Esophagus muscularis mucosa (tissue), 4 donors: ENCODE measurements around the gene CCNK. TPM values are rescaled to one million over a fixed set of nuclear protein-coding genes. Genes with fewer than 3 reads are reported as not detected.

Source experiments
- DNase-seq: peaks from one replicate; pipeline ENCODE4 v3.0.0-alpha.2; 2017; ENCODE audit errors: extremely low spot score
- H3K27ac ChIP-seq, 4 donors: fragments of 200-600 bp; sonication (generic); replicated peaks in 1 of 4; 1 replicate in 3 of 4; 2 replicates in 1 of 4; pipeline ENCODE4 v1.5.1; 2016 to 2019; ENCODE audit warnings: mild to moderate bottlenecking in 1 of 4
- H3K27me3 ChIP-seq, 4 donors: fragments of 200-600 bp; sonication (generic); one replicate each; pipeline versions ENCODE4 v1.5.1 to v1.6.0; 2016 to 2019
- H3K36me3 ChIP-seq, 4 donors: fragments of 200-600 bp; sonication (generic); one replicate each; pipeline ENCODE4 v1.5.1; 2016 to 2019
- H3K4me1 ChIP-seq, 4 donors: fragments of 200-600 bp; sonication (generic); one replicate each; pipeline ENCODE4 v1.5.1; 2016 to 2019
- H3K4me3 ChIP-seq, 4 donors: fragments of 200-600 bp; sonication (generic); 1 replicate in 2 of 4; 2 replicates in 2 of 4; pipeline ENCODE4 v1.5.1; 2016 to 2019; ENCODE audit warnings: mild to moderate bottlenecking in 4 of 4, moderate library complexity in 1 of 4
- H3K9me3 ChIP-seq, 4 donors: fragments of 200-600 bp; sonication (generic); 1 replicate in 3 of 4; 2 replicates in 1 of 4; pipeline ENCODE4 v1.5.1; 2016 to 2019
- CTCF ChIP-seq, 3 experiments: fragments of 200-600 bp in 2 of 3; fragments of 450-650 bp in 1 of 3; sonication (generic) in 2 of 3; IDR thresholded peaks; one replicate each; pipeline ENCODE4 v1.5.1; 2017 to 2019; ENCODE audit warnings: antibody characterized with exemption in 3 of 3, mild to moderate bottlenecking in 2 of 3, moderate library complexity in 1 of 3
- EP300 ChIP-seq: sonication (generic); formaldehyde crosslinking; IDR thresholded peaks from one replicate; pipeline ENCODE4 v1.6.1; 2017; ENCODE audit warnings: antibody characterized with exemption
- POLR2A ChIP-seq: fragments of 450-650 bp; IDR thresholded peaks from one replicate; pipeline ENCODE4 v1.6.1; 2017; ENCODE audit warnings: antibody characterized with exemption, moderate library complexity, mild to moderate bottlenecking, low read depth
- POLR2AphosphoS5 ChIP-seq, 2 donors: sonication (generic); formaldehyde crosslinking; IDR thresholded peaks; one replicate each; pipeline ENCODE4 v1.6.1; 2017; ENCODE audit warnings: antibody characterized with exemption in 2 of 2
- WGBS: methylation state at CpG from one replicate; pipeline ENCODE4 v1.1.5; 2018; 5-methylcytosine and 5-hydroxymethylcytosine counted together
- intact Hi-C: fragments of 100-400 bp; cut with DNase I; formaldehyde crosslinking; loops from one replicate; pipeline ENCODE4 v1.15.1; 2023
- total RNA-seq, 4 donors: library from RNA; depleted of rRNA; stranded (reverse); fragments of >200 nt; gene quantifications; one replicate each; pipeline versions ENCODE4 v1.1.0 to v1.2.1, GENCODE V29; 2016

The CCNK gene
- total RNA-seq, 4 donors from 2014 or later = 10.4 to 21.2 (median 16.5) TPM

- no peak for TF ChIP-seq POLR2A
- no peak for TF ChIP-seq POLR2AphosphoS5 (IDR thresholded peaks at IDR 0.05)
- TF ChIP-seq EP300 = no peak
- TF ChIP-seq CTCF (IDR thresholded peaks at IDR 0.05) = no peak
- H3K4me1 ChIP-seq = peaks cover 24 to 90% (median 86%) of the 10 kb centered on the region in 4 donors
- H3K36me3 ChIP-seq = no peaks in the 10 kb centered on the region
- 69% methylated on average over 13 of the region's 13 CpGs for WGBS
- no peak overlapping the region for H3K4me3 ChIP-seq
- no peaks in the 10 kb centered on the region for H3K27me3 ChIP-seq
- no peaks in the 10 kb centered on the region for H3K9me3 ChIP-seq
- H3K27ac ChIP-seq = peak overlapping the region in 2 of 4 donors; percentile 13 to 49
- DNase-seq = no peak
- intact Hi-C loops = no loop called here
These were observed 65.1 kb downstream of the CCNK start for GRCh38 chr14:99546234-99546879.

- TF ChIP-seq POLR2AphosphoS5 (IDR thresholded peaks at IDR 0.05) = peak in 1 of 2 donors; percentile 21
- no peak for TF ChIP-seq EP300
- TF ChIP-seq CTCF (IDR thresholded peaks at IDR 0.05) = no peak
- TF ChIP-seq POLR2A = no peak
- H3K9me3 ChIP-seq = no peaks in the 10 kb centered on the region
- DNase-seq = no peak
- intact Hi-C loops = no loop called here
- H3K4me3 ChIP-seq = no peak overlapping the region
- no peaks in the 10 kb centered on the region for H3K36me3 ChIP-seq
- WGBS = 79% methylated on average over 18 of the region's 18 CpGs
- no peaks in the 10 kb centered on the region for H3K27me3 ChIP-seq
- H3K4me1 ChIP-seq = peaks cover 26 to 90% (median 86%) of the 10 kb centered on the region in 4 donors
- H3K27ac ChIP-seq = peak overlapping the region; percentile 65 to 78 (median 70)
These were observed 67.0 kb downstream of the CCNK start for GRCh38 chr14:99548255-99548654.

DNA sequence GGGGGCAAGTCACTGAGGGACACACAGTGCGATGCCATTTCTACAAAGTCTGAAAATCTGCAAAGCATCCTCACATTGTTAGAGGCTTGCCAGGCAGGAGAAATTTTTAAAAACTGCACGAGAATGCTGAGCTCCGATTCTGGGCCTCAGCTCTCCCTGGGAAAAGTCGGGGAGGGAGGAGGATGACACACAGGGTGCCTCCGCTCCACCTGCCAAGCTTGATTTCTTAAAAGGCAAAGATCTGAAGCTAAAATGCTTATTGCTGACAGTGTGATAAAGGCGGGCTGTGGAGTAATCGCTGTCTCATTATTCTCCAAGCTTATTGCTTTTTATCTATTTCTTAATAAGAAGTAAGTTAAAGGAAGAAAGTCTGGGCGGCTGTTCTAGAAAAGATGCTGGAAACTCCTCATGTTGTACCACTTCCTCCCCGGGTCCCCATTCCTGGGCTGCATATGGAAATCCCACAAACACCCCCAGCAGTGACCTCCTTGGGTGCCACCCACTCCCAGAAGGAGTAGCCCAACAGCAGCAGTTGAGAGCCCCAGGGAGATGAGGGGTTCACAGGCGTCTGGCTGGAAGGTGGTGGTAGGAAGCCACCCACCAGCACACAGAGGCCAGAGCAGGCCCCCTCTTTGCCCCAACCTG, 67.8 kb downstream of the CCNK start:
- Histone ChIP-seq H3K36me3 (no peaks in the 10 kb centered on the region), H3K4me1 (peaks cover 34 to 90% (median 86%) of the 10 kb centered on the region in 4 donors), H3K4me3 (no peak overlapping the region), H3K27ac (peak overlapping the region; percentile 65 to 78 (median 70)), H3K9me3 (no peaks in the 10 kb centered on the region), H3K27me3 (no peaks in the 10 kb centered on the region)
- 42% methylated on average over 10 of the region's 10 CpGs for WGBS
- no peak for DNase-seq
- no peak for TF ChIP-seq POLR2AphosphoS5 (IDR thresholded peaks at IDR 0.05)
- TF ChIP-seq POLR2A = no peak
- TF ChIP-seq EP300 = no peak
- TF ChIP-seq CTCF (IDR thresholded peaks at IDR 0.05) = no peak
- intact Hi-C loops = no loop called here

GRCh38 chr14:99549684-99550083, 68.5 kb downstream of the CCNK start:
- peak overlapping the region; percentile 65 to 78 (median 70) for H3K27ac ChIP-seq
- peaks cover 41 to 90% (median 87%) of the 10 kb centered on the region in 4 donors for H3K4me1 ChIP-seq

DNA sequence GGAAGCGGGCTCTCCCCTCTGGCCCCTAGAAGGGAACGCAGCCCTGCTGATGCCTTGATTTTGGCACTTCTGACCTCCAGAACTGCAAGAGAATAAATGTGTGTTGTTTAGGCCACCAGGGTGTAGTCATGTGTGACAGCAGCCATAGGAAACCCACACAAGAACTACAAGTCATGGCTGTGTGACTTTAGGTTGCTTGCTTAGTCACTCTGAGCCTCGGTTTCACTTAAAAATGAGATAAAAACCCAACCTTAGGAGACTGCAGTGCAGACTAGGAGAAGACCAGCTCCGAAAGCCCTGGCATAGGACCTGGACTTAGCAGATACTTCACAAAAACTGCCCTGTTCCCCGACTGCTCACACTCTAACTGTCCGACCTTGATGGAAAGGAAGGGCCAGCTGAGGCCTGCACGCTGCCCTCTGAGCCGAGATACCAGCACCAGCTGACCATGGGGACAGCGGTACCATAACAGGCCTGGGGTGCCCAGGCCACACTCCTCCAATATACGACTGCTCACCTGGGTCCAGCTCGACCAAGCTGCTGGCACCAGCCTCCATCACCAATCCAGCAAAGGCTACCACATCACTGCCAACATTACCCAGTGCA, 69.3 kb downstream of the CCNK start:
- TF ChIP-seq CTCF (IDR thresholded peaks at IDR 0.05) (no peak), POLR2A (no peak), POLR2AphosphoS5 (IDR thresholded peaks at IDR 0.05) (no peak), EP300 (no peak)
- H3K4me1 ChIP-seq = peaks cover 48 to 90% (median 87%) of the 10 kb centered on the region in 4 donors
- H3K4me3 ChIP-seq = no peak overlapping the region
- H3K9me3 ChIP-seq = no peaks in the 10 kb centered on the region
- 94% methylated on average over 10 of the region's 11 CpGs for WGBS
- H3K27me3 ChIP-seq = no peaks in the 10 kb centered on the region
- H3K27ac ChIP-seq = peak overlapping the region in 3 of 4 donors; percentile 65 to 78 (median 69)
- no peak for DNase-seq
- intact Hi-C loops = no loop called here
- no peaks in the 10 kb centered on the region for H3K36me3 ChIP-seq

More at GRCh38 chr14:99549684-99550083, 68.5 kb downstream of the CCNK start:
- 77% methylated on average over 10 of the region's 10 CpGs for WGBS
- no peaks in the 10 kb centered on the region for H3K27me3 ChIP-seq
- no peak for DNase-seq
- TF ChIP-seq EP300 = no peak
- H3K36me3 ChIP-seq = no peaks in the 10 kb centered on the region
- intact Hi-C loops = no loop called here
- no peaks in the 10 kb centered on the region for H3K9me3 ChIP-seq
- no peak overlapping the region for H3K4me3 ChIP-seq
